H1 (cell line): ENCODE measurements around the gene C22orf39. TPM values are rescaled to one million over a fixed set of nuclear protein-coding genes. Genes with fewer than 3 reads are reported as not detected.

Experiments
- TCF12 ChIP-seq: IDR thresholded peaks from 2 replicates; pipeline ENCODE4 v1.6.1; 2011; ENCODE audit warnings: low read depth, mild to moderate bottlenecking, low read length
- polyA plus RNA-seq, 7 experiments: library from polyadenylated mRNA; depleted of rRNA in 3 of 7; stranded (reverse) in 5 of 7; unstranded in 2 of 7; fragments of >200 nt in 5 of 7; fragments of 200-250 nt in 2 of 7; gene quantifications; 1 replicate in 5 of 7; 2 replicates in 1 of 7; 4 replicates in 1 of 7; pipeline versions ENCODE4 v1.2.1 to v1.2.3, GENCODE V29; 2011 to 2013; ENCODE audit warnings: missing spikeins in 2 of 7, mixed read lengths in 2 of 7
- total RNA-seq: library from RNA; stranded (reverse); fragmentation: NEBNext Ultra II Directional; extraction: Animal tissue kit (Norgen Biotek cat#: 25700); gene quantifications from 2 replicates; pipeline ENCODE4 v1.2.1, GENCODE V29; 2021

Gene C22orf39
- total and polyA plus RNA-seq, 2 of the 8 experiments (the other 6 are each of a cell fraction or from before 2014, with no cell fraction given), result 22.7 to 27.7 TPM

GRCh38 chr22:19456541-19456940 is 9.0 kb upstream of the C22orf39 start (continued):
- TF ChIP-seq TCF12, result no peak
